Heart left ventricle (tissue), 16 donors: Measurements from ENCODE around the gene NUMB. TPM values are rescaled to one million over a fixed set of nuclear protein-coding genes. Genes with fewer than 3 reads are reported as not detected.

Experiments
- ATAC-seq, 4 donors: fragments of 200-7000 bp; cut with Tn5 transposase; one replicate each; pipeline ENCODE4 v1.9.1; 2020 to 2022; ENCODE audit warnings: moderate library complexity in 4 of 4, mild to moderate bottlenecking in 3 of 4, moderate number of reproducible peaks in 1 of 4
- DNase-seq, 5 donors: peaks; one replicate each; pipeline ENCODE4 v3.0.0-alpha.2; 2020
- H3K27ac ChIP-seq, 12 donors: fragments of 200-600 bp; sonication (generic) in 4 of 12; one replicate each; pipeline versions ENCODE4 v1.5.0 to v1.8.0; 2016 to 2022; ENCODE audit warnings: mild to moderate bottlenecking in 2 of 12
- H3K27me3 ChIP-seq, 9 donors: fragments of 200-600 bp; sonication (generic) in 2 of 9; one replicate each; pipeline versions ENCODE4 v1.5.1 to v1.8.0; 2016 to 2022; ENCODE audit warnings: mild to moderate bottlenecking in 3 of 9
- H3K36me3 ChIP-seq, 9 donors: fragments of 200-600 bp; sonication (generic) in 2 of 9; one replicate each; pipeline versions ENCODE4 v1.5.0 to v1.8.0; 2018 to 2022; ENCODE audit warnings: mild to moderate bottlenecking in 2 of 9
- H3K4me1 ChIP-seq, 12 donors: fragments of 200-600 bp; sonication (generic) in 4 of 12; one replicate each; pipeline versions ENCODE4 v1.5.0 to v1.8.0; 2016 to 2022; ENCODE audit warnings: mild to moderate bottlenecking in 3 of 12
- H3K4me3 ChIP-seq, 12 donors: fragments of 200-600 bp; sonication (generic) in 4 of 12; one replicate each; pipeline versions ENCODE4 v1.5.0 to v1.8.0; 2017 to 2022; ENCODE audit warnings: mild to moderate bottlenecking in 9 of 12, moderate library complexity in 4 of 12
- H3K9me3 ChIP-seq, 12 donors: fragments of 200-600 bp; sonication (generic) in 4 of 12; one replicate each; pipeline versions ENCODE4 v1.5.0 to v1.8.0; 2016 to 2022; ENCODE audit warnings: mild to moderate bottlenecking in 1 of 12
- POLR2A ChIP-seq, 2 donors: fragments of 450-650 bp; IDR thresholded peaks; one replicate each; pipeline ENCODE4 v1.6.1; 2017; ENCODE audit warnings: antibody characterized with exemption in 2 of 2, mild to moderate bottlenecking in 2 of 2, moderate library complexity in 2 of 2
- WGBS, 4 donors: extraction: QIAGEN DNeasy Blood & Tissue Kit in 2 of 4; methylation state at CpG; one replicate each; pipeline versions ENCODE4 v1.1.5 to v1.1.7; 2013 to 2018; 5-methylcytosine and 5-hydroxymethylcytosine counted together
- intact Hi-C, 10 donors: fragments of 100-400 bp; cut with DNase I; formaldehyde crosslinking; loops; one replicate each; pipeline versions ENCODE4 v1.11.1 to v1.14.2; 2022
- polyA plus RNA-seq, 2 donors: library from polyadenylated mRNA; stranded (reverse); fragments of 200-250 nt; gene quantifications; one replicate each; pipeline ENCODE4 v1.2.3, GENCODE V29; 2013
- total RNA-seq, 9 donors: library from RNA; depleted of rRNA in 2 of 9; stranded (reverse); fragments of >200 nt in 2 of 9; fragmentation: NEBNext Ultra II Directional in 3 of 9; extraction: Animal tissue kit (Norgen Biotek cat#: 25700) in 3 of 9; gene quantifications; one replicate each; pipeline versions ENCODE4 v1.1.0 to v1.2.4, GENCODE V29; 2016 to 2023
- TF ChIP-seq, protein P1 (sequence below), 12 donors: fragments of 200-600 bp; sonication (generic) in 4 of 12; IDR thresholded peaks; one replicate each; pipeline versions ENCODE4 v1.5.0 to v1.8.0; 2018 to 2022; ENCODE audit warnings: antibody characterized with exemption in 12 of 12, mild to moderate bottlenecking in 5 of 12
- donor health status: ischemic (EF 13 %, LVEDD 7.1; RV severe dilation, severe dysfunction).
- donor health status: healthy with polysubstance abuse.
- donor health status: DM: no; HTN: yes; CAD: no.
- donor health status: DM: no; HTN: no; CAD: no.
- donor health status: ischemic (EF 25% LVEDD 6.9; RV normal size, moderate dysfunction).
- donor health status: ischemic (EF 25% LVEDD 5.7; RV mildly dilated, moderate dysfunction).
- donor health status: healthy.
- donor health status: DM: yes; HTN: yes; CAD: no.
- donor health status: ischemic (EF 35%, LVEDD 5.7; RV mildly dilated, moderate dysfunction).
- donor health status: nonischemic (EF 11% LVEDD 7.7; RV severe dilation, severe dysfunction).
- donor health status: DM: yes; HTN: yes; CAD: no.
- donor health status: PGD.
- donor health status: ischemic (EF 29% LVEDD 5.4; RV normal size, mild dysfunction).
- donor health status: nonischemic (EF 23%, LVEDD 6.1; RV moderate dilation, normal function).

Gene NUMB
- total and polyA plus RNA-seq, 11 donors: 18.2 to 59.1 (median 34.9) TPM

DNA sequence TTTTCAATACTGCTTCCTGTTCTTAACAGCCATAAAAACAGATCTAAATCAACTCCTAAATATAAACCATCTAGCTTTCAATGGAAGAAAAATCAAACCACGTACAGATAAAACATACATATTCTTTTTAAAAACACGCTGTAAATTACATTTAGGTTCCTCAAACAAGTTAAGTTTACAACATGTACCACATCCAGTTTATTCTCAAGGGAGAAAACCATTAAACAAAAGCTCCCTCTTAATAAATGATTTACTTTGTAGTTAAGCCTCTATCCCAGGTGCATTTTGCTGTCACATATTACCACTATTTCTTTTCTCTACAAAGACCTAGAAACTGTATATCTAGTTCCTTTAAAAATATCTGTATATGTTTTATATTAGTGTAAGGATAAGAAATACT is 3.1 kb downstream of the NUMB start:
- intact Hi-C loops: loop anchor here in 2 of 10 donors (5.0 kb wide), 2 partner anchors 33 to 138 kb away; no protein-coding TSS in a partner anchor
- peak overlapping the region in 5 of 12 donors; percentile 3 to 13 (median 9) for H3K4me3 ChIP-seq
- no peaks in the 10 kb centered on the region for H3K36me3 ChIP-seq
- 30 to 47% (median 39%) methylated on average over 2 of the region's 2 CpGs for WGBS, 4 donors
- H3K9me3 ChIP-seq: no peaks in the 10 kb centered on the region
- H3K27ac ChIP-seq: peak overlapping the region in 2 of 12 donors; percentile 30 to 51
- peaks cover 3 to 70% (median 35%) of the 10 kb centered on the region in 12 donors for H3K4me1 ChIP-seq
- TF ChIP-seq, protein P1, sequence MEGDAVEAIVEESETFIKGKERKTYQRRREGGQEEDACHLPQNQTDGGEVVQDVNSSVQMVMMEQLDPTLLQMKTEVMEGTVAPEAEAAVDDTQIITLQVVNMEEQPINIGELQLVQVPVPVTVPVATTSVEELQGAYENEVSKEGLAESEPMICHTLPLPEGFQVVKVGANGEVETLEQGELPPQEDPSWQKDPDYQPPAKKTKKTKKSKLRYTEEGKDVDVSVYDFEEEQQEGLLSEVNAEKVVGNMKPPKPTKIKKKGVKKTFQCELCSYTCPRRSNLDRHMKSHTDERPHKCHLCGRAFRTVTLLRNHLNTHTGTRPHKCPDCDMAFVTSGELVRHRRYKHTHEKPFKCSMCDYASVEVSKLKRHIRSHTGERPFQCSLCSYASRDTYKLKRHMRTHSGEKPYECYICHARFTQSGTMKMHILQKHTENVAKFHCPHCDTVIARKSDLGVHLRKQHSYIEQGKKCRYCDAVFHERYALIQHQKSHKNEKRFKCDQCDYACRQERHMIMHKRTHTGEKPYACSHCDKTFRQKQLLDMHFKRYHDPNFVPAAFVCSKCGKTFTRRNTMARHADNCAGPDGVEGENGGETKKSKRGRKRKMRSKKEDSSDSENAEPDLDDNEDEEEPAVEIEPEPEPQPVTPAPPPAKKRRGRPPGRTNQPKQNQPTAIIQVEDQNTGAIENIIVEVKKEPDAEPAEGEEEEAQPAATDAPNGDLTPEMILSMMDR (IDR thresholded peaks at IDR 0.05): no peak
- no peak for TF ChIP-seq POLR2A (IDR thresholded peaks at IDR 0.05)
- ATAC-seq: no peak
- no peak for DNase-seq
- H3K27me3 ChIP-seq: no peaks in the 10 kb centered on the region

DNA sequence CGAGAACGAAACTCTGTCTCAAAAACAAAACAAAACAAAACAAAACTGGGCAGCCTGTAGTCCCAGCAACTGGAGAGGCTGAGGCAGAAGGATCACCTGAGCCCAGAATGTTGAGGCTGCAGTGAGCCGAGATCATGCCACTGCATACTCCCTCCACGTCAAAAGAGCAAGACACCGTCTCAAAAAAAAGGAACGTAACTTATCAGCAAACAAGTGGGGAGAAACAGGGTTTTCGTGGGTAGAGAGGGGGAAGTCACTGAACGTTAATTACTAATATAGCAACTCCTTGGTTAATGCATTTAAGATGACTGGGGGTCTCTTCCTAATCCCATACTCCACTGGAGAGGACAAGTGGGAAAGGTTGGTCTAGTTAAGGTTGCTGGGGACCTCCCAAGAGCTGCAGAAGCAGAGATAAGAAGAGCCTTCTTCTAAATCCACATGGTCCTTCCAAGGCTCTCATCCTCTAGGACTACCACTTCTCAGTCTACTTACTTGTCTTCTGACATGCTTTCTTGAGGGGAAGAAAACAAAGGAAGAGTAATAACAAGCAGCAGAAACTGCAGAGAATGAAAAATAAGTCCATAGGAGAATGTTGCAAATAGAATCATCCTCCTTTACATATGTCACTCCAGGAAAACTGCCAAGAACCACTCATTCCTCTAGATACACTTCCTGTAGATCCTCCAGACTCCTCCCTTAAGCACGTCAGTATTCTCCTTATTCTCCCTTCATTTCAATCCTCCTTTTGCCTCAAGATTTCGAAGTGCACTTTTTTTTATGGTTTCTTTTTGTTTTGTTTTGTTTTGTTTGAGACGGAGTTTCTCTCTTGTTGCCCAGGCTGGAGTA is 5.8 kb downstream of the NUMB start:
- H3K27me3 ChIP-seq: no peaks in the 10 kb centered on the region
- H3K4me3 ChIP-seq: no peak overlapping the region
- WGBS, 4 donors: 68 to 74% (median 71%) methylated on average over 11 of the region's 11 CpGs
- H3K4me1 ChIP-seq: peaks cover 0 to 55% (median 24%) of the 10 kb centered on the region in 12 donors
- intact Hi-C loops: no loop called here
- ATAC-seq (no peak), DNase-seq (no peak)
- no peaks in the 10 kb centered on the region for H3K9me3 ChIP-seq
- peak overlapping the region in 2 of 12 donors; percentile 10 to 43 for H3K27ac ChIP-seq
- H3K36me3 ChIP-seq: no peaks in the 10 kb centered on the region
- TF ChIP-seq, protein P1 (IDR thresholded peaks at IDR 0.05): no peak
- TF ChIP-seq POLR2A (IDR thresholded peaks at IDR 0.05): no peak

DNA sequence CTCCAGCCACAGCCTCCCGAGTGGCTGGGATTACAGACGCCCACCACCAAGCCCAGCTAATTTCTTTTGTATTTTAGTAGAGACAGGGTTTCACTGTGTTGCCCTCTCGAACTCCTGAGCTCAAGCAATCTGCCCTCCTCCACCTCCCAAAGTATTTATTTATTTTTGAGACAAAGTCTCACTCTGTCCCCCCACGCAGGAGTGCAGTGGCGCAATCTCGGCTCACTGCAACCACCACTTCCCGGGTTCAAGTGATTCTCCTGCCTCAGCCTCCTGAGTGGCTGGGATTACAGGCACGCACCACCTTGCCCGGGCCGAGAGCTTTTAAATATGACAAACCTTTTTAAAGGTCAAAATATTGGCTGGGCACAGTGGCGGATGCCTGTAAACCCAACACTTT is 14.6 kb downstream of the NUMB start:
- no peak overlapping the region for H3K27ac ChIP-seq
- H3K9me3 ChIP-seq: no peaks in the 10 kb centered on the region
- intact Hi-C loops: no loop called here

DNA sequence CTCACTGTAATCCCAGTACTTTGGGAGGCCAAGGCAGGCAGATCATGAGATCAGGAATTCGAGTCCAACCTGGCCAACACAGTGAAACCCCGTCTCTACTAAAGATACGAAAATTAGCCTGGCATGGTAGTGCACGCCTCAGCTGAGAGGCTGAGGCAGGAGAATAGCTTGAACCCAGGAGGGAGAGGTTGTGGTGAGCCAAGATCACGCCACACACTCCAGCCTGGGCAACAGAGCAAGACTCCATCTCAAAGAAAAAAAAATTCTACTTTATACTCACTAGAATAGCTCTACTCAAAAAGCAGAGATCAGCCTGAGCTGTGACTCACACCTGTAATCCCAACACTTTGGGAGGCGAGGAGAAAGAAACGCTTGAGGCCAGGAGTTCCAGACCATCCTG is 17.1 kb downstream of the NUMB start:
- no peak for ATAC-seq
- no peak overlapping the region for H3K4me3 ChIP-seq
- H3K9me3 ChIP-seq: no peaks in the 10 kb centered on the region
- no peaks in the 10 kb centered on the region for H3K36me3 ChIP-seq
- no peak for TF ChIP-seq POLR2A (IDR thresholded peaks at IDR 0.05)
- 95 to 96% (median 95%) methylated on average over 7 of the region's 7 CpGs for WGBS, 4 donors
- intact Hi-C loops: no loop called here
- H3K27me3 ChIP-seq: no peaks in the 10 kb centered on the region
- no peak for DNase-seq
- H3K4me1 ChIP-seq: peaks cover 0 to 24% (median 5%) of the 10 kb centered on the region in 12 donors
- H3K27ac ChIP-seq: no peak overlapping the region

More for the DNA sequence above, 14.6 kb downstream of the NUMB start:
- ATAC-seq (no peak), DNase-seq (no peak)
- TF ChIP-seq, protein P1 (IDR thresholded peaks at IDR 0.05): no peak
- no peak for TF ChIP-seq POLR2A (IDR thresholded peaks at IDR 0.05)
- Histone ChIP-seq H3K36me3 (no peaks in the 10 kb centered on the region), H3K27me3 (no peaks in the 10 kb centered on the region), H3K4me3 (no peak overlapping the region), H3K4me1 (peaks cover 0 to 17% (median 6%) of the 10 kb centered on the region in 12 donors)
- WGBS, 4 donors: 95 to 97% (median 96%) methylated on average over 11 of the region's 11 CpGs
